Panc1 (cell line): ENCODE results near the gene UHRF2. TPM values are rescaled to one million over a fixed set of nuclear protein-coding genes. Genes with fewer than 3 reads are reported as not detected.

Experiments
- ATAC-seq: fragments of 200-7000 bp; cut with Tn5 transposase; 2 replicates; pipeline ENCODE4 v1.9.1; 2020; ENCODE audit warnings: mild to moderate bottlenecking, moderate library complexity
- BruUV-seq: library from RNA; stranded (reverse); fragments of 400-500 nt; replicated peaks from 2 replicates; lab custom pipeline; 2021; lab: Mats Ljungman, UMichigan
- CTCF ChIA-PET: fragments of 300-600 bp; sonication (Branson Sonifier 250); formaldehyde crosslinking; loops from one replicate; lab custom pipeline; 2022; ENCODE audit warnings: antibody characterized with exemption; lab: Charles Lee
- POLR2A ChIA-PET: fragments of 300-600 bp; sonication (Branson Sonifier 250); formaldehyde crosslinking; loops from one replicate; lab custom pipeline; 2022; ENCODE audit warnings: antibody characterized with exemption; lab: Charles Lee
- DNase-seq: peaks from one replicate; pipeline ENCODE4 v3.0.0-alpha.2; 2010; ENCODE audit warnings: low read depth, low spot score
- H3K27ac ChIP-seq: 2 replicates; pipeline ENCODE4 v1.5.1; 2011; ENCODE audit warnings: mild to moderate bottlenecking, low read length, inconsistent platforms
- H3K27me3 ChIP-seq: fragments of 200-500 bp; sonication (Bioruptor generic); 2 replicates; pipeline ENCODE4 v1.6.0; 2014; ENCODE audit warnings: low read length, inconsistent platforms; ENCODE audit not compliant: control insufficient read depth, insufficient read depth
- H3K36me3 ChIP-seq: fragments of 200-500 bp; sonication (Bioruptor generic); 2 replicates; pipeline ENCODE4 v1.5.1; 2014; ENCODE audit warnings: inconsistent platforms, mild to moderate bottlenecking, low read length, moderate library complexity; ENCODE audit not compliant: control insufficient read depth, insufficient read depth
- H3K4me1 ChIP-seq: 2 replicates; pipeline ENCODE4 v1.5.1; 2011; ENCODE audit warnings: inconsistent platforms, mild to moderate bottlenecking, low read length, moderate library complexity; ENCODE audit not compliant: control insufficient read depth, insufficient read depth
- H3K4me3 ChIP-seq, 2 experiments: 2 replicates each; pipeline ENCODE4 v1.5.1; 2011 to 2012; ENCODE audit warnings: low read depth in 2 of 2, low read length in 2 of 2, mild to moderate bottlenecking in 2 of 2, inconsistent platforms in 1 of 2, moderate library complexity in 1 of 2
- H3K9me3 ChIP-seq: fragments of 200-500 bp; sonication (Bioruptor generic); 2 replicates; pipeline ENCODE4 v1.5.1; 2014; ENCODE audit warnings: low read depth, mild to moderate bottlenecking, inconsistent platforms, low read length, moderate library complexity; ENCODE audit not compliant: control insufficient read depth, insufficient read depth
- CTCF ChIP-seq: fragments of 450-650 bp; IDR thresholded peaks from 2 replicates; pipeline ENCODE4 v1.5.1; 2017; ENCODE audit warnings: mild to moderate bottlenecking
- POLR2AphosphoS5 ChIP-seq: IDR thresholded peaks from 2 replicates; pipeline ENCODE4 v1.6.1; 2012; ENCODE audit warnings: mild to moderate bottlenecking, low read depth, low read length, moderate library complexity
- SIN3A ChIP-seq: IDR thresholded peaks from 2 replicates; pipeline ENCODE4 v1.6.1; 2012; ENCODE audit warnings: low read depth, mild to moderate bottlenecking, low read length, moderate library complexity, borderline replicate concordance; ENCODE audit not compliant: insufficient read depth
- TCF7L2 ChIP-seq: IDR thresholded peaks from 2 replicates; pipeline ENCODE4 v1.6.1; 2011; ENCODE audit warnings: mild to moderate bottlenecking, low read depth, low read length, inconsistent platforms
- in situ Hi-C: cut with HindIII; loops from 2 replicates; pipeline ENCODE4 v1.10.0; 2016; ENCODE audit warnings: low sequenced_read_pairs, low pct_unique_long_range_greater_than_20kb
- intact Hi-C: fragments of 100-400 bp; cut with micrococcal nuclease; formaldehyde crosslinking; loops from one replicate; pipeline ENCODE4 v1.10.0; 2022; ENCODE audit not compliant: unreplicated experiment
- total RNA-seq: library from RNA; stranded (reverse); gene quantifications from one replicate; pipeline ENCODE4 v1.2.1, GENCODE V29; 2021; ENCODE audit not compliant: unreplicated experiment
- TF ChIP-seq, protein P1 (sequence below), 2 experiments: IDR thresholded peaks; 2 replicates each; pipeline ENCODE4 v1.6.1; 2011 to 2012; ENCODE audit warnings: low read depth in 2 of 2, control low read depth in 1 of 2, low read length in 1 of 2, mild to moderate bottlenecking in 1 of 2, moderate library complexity in 1 of 2; ENCODE audit not compliant: insufficient read depth in 1 of 2

The UHRF2 gene
- total RNA-seq, 1 experiment from 2014 or later: 17.2 TPM

- Histone ChIP-seq H3K27me3 (no peaks in the 10 kb centered on the region), H3K9me3 (no peaks in the 10 kb centered on the region), H3K4me3 (no peak overlapping the region), H3K36me3 (no peaks in the 10 kb centered on the region), H3K4me1 (no peaks in the 10 kb centered on the region), H3K27ac (no peak overlapping the region)
- TF ChIP-seq, protein P1, sequence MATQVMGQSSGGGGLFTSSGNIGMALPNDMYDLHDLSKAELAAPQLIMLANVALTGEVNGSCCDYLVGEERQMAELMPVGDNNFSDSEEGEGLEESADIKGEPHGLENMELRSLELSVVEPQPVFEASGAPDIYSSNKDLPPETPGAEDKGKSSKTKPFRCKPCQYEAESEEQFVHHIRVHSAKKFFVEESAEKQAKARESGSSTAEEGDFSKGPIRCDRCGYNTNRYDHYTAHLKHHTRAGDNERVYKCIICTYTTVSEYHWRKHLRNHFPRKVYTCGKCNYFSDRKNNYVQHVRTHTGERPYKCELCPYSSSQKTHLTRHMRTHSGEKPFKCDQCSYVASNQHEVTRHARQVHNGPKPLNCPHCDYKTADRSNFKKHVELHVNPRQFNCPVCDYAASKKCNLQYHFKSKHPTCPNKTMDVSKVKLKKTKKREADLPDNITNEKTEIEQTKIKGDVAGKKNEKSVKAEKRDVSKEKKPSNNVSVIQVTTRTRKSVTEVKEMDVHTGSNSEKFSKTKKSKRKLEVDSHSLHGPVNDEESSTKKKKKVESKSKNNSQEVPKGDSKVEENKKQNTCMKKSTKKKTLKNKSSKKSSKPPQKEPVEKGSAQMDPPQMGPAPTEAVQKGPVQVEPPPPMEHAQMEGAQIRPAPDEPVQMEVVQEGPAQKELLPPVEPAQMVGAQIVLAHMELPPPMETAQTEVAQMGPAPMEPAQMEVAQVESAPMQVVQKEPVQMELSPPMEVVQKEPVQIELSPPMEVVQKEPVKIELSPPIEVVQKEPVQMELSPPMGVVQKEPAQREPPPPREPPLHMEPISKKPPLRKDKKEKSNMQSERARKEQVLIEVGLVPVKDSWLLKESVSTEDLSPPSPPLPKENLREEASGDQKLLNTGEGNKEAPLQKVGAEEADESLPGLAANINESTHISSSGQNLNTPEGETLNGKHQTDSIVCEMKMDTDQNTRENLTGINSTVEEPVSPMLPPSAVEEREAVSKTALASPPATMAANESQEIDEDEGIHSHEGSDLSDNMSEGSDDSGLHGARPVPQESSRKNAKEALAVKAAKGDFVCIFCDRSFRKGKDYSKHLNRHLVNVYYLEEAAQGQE (IDR thresholded peaks at IDR 0.05; ENCODE audit: insufficient read depth in 1 of 2, low read depth in 2 of 2, low read length in 1 of 2): no peak
- no peak for TF ChIP-seq TCF7L2
- no peak for TF ChIP-seq SIN3A
- no TSS peak for BruUV-seq
- DNase-seq (no peak), ATAC-seq (no peak)
- CTCF ChIA-PET: no interaction called here
- in situ Hi-C loops: no loop called here
- POLR2A ChIA-PET: no interaction called here
- intact Hi-C loops: no loop called here
Measured at GRCh38 chr9:6441269-6441668, 28.3 kb downstream of the UHRF2 start.

DNA sequence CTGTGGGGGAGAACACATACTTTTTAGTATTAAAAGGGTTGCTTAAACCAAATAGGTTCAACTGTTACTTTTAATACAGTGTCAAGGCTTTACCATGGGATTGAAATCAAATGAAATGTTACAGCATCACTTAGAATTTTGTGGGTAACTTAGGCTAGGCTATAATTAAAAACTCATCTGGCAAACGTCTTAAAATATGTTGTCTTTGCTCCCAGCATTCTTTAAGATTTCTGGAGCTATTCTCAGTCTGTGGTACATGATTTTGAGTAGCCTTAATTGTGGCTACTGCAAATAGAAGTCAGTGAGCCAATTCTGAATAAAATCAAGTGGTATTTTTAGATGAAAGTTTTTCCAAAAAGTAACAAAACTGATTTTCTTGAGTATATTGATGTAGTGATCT, 30.7 kb downstream of the UHRF2 start:
- H3K27me3 ChIP-seq: no peaks in the 10 kb centered on the region
- ChIA-PET POLR2A (no interaction called here), CTCF (no interaction called here)
- H3K4me3 ChIP-seq: no peak overlapping the region
- no peaks in the 10 kb centered on the region for H3K9me3 ChIP-seq
- H3K4me1 ChIP-seq: no peaks in the 10 kb centered on the region
- intact Hi-C loops (no loop called here), in situ Hi-C loops (no loop called here)
- TF ChIP-seq SIN3A (no peak), POLR2AphosphoS5 (no peak), CTCF (no peak), TCF7L2 (no peak)
- TF ChIP-seq, protein P1 (IDR thresholded peaks at IDR 0.05; ENCODE audit: insufficient read depth in 1 of 2, low read depth in 2 of 2, low read length in 1 of 2): no peak
- DNase-seq (no peak), ATAC-seq (no peak)
- no TSS peak for BruUV-seq
- H3K27ac ChIP-seq: no peak overlapping the region
- no peaks in the 10 kb centered on the region for H3K36me3 ChIP-seq
